Kidney capillary endothelial cell (primary cell): ENCODE data around the gene MRPS14.

Experiments used
- DNase-seq: peaks from one replicate; pipeline ENCODE4 v3.0.0-alpha.2; 2018; ENCODE audit warnings: low spot score

Gene MRPS14

DNA sequence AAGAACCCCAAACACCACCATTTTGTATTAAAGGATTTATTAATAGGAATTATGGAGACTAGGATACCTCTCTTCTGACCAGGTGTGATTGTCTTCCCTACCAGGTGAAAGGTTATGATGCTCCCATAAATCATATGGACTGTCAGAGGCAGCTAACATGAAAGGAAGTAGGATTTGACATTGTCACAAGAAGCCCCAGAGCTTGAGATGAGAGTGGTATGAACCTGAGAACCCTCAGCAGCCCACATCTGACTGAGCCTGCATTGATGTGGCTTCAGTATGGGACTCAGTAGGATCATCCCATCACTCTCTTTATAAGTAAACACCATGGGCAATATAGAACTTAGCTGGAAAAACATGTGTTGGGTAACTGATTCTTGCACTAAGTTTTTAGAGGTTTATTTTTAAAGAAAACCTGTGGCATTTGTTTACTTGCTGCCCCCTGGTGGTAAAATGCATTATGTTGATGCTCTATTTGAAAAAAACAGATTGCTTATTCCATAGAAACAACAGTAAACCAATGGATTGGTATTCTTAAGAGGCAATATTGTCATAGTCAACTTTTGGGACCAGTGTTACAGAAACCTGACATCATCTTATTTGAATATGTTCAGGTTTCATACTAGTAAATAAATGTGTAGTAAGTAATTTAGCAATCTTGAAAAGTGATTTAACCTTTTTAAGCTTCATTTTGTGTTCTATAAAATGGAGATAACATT, 40.1 kb downstream of the MRPS14 start:
- DNase-seq = peak; percentile 50

DNA sequence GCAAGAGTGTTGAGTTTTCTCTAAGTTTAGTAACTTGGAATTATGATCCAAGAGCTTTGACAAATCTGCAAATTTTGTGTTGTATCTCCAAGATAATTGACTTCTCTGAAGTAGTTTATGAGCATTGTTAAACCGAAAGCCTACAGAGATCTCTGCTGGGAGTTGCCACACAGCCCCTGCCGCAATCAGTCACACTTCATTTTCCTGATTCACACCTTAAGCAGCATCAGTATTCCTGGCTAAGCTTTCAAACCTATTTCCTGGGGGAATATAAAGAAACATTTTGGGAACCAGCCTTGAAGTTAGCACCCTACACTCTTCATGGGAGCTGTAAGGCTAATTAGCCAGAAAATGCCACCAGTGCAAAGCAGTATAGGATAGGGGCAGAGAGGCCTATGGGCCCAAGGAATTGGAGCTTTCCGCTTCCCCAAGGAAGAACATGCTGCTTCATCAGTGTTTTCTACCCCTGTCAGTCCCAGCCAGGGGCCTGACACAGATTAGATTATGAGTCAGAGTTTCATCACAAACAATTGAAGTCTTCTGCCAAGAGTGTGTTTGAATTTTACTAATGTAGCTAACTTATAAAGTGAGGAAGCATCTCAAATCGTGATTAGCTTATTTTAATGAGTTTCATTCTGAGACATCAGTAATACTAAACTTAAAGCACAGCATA, 46.7 kb downstream of the MRPS14 start:
- DNase-seq = no peak

DNA sequence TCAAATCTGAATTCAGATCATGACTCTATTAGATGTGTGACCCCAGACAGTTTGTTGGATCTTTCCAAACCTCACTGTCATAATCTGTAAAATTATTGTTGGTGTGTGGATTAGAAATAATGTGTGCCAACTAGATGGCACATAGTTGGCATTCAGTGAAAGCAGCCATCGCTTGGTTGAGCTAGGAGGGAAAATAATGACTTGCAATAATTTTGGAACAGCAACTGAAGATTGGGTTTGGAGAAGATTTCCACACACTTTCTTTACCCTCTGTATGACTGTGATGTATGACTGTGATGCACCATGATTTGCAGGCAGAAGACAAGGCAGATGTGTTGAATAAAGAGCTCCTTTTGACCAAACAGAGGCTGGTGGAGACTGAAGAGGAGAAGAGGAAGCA, 47.5 kb downstream of the MRPS14 start:
- DNase-seq = no peak

DNA sequence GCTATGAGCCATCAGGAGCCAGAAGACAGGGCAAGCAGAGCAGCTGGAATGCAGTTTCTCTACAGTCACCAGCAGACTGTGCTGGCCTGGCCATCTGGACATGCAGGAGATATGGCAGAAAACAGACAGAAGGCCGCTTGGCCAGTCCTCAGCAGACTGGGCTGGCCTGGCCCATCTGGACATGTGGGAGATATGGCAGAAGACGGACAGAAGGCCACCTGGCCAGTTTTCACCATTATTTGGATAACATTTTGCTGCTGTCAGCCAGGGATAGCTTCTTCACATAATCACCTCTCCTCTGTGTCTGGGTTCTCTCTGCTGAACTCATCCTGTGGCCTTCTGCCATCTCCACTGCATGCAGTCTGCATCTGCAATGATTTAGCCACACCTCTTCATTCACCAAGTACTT, 48.5 kb downstream of the MRPS14 start:
- no peak for DNase-seq

DNA sequence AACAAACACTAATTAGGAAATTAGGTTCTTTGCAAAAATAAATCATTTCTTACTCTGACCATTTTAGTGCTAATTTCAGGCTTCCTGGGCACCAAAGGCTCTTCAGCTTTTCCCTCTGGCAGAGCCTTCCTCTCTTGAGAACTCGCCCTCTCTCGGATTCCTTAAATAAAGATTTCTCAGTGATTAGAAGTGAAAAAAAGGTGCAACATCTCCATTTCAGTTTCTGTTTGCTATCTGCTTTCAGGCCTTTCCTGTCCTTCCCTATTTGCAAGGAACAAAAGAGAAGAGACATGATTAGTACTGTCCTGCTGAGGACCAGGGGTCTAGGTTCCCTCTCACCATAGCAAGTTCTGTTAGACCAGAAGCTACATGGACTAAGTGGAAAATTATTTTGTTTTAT, 51.3 kb downstream of the MRPS14 start:
- DNase-seq = no peak

DNA sequence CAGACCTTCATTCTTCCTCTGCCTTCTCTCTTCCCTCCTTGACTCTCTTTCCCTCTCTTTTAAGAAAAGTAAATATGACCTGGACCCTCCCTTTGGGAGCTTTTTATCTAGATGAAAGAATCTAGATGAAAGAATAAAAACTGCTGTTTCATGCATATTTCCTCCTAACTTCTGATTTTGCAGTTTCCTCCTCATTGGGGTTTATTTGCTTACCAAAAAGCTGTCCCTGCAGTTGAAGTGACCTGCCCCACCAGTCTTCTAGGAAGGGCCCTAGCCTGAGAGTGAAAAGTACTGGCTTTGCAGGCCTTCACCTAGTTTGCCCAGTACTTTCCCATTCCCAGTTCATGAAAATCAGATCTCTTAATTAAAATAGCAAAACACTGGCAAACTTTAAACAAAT, 51.8 kb downstream of the MRPS14 start:
- DNase-seq = no peak

DNA sequence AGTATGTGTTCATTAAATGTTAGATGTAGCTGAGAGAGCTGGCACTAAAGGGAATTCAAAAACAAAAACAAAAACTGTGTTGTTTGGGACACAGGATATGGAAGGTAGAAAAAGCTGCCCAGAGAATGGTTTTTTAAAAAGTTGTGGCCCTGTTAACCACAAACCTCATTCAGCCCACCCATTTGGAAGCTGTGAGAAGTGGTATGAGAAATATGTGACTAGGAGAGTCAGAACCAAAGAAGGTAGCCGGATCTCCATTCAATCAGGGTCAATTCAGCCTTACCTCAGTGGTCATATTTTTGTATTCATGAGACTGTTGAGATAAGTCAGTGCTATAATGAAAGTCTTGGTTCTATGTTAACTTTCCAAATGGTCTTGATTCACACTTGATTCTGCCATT, 53.2 kb downstream of the MRPS14 start:
- no peak for DNase-seq

DNA sequence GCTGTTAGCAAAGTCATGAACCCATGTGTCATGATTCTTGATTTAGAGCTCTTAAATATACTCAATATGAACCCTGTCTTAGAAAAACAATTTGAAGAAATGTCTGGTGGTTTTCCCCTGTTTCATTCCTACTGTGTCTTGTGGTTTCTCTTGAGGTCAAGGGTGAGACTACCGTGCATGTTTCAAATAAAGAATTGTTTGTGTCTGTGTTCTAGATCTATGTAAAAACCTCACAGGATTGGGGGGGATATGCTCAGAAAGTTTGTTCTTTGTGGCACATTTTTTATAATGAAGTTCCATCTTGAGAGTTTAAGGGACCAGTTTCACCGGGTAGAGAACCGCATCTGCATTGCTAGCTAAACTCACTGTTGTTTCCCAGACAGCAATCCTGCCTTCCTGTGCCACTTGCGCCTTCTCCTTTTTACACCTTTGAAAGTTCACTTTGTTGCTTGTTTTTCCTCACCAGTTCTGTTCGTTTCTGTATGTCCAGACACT, 54.4 kb downstream of the MRPS14 start:
- no peak for DNase-seq

DNA sequence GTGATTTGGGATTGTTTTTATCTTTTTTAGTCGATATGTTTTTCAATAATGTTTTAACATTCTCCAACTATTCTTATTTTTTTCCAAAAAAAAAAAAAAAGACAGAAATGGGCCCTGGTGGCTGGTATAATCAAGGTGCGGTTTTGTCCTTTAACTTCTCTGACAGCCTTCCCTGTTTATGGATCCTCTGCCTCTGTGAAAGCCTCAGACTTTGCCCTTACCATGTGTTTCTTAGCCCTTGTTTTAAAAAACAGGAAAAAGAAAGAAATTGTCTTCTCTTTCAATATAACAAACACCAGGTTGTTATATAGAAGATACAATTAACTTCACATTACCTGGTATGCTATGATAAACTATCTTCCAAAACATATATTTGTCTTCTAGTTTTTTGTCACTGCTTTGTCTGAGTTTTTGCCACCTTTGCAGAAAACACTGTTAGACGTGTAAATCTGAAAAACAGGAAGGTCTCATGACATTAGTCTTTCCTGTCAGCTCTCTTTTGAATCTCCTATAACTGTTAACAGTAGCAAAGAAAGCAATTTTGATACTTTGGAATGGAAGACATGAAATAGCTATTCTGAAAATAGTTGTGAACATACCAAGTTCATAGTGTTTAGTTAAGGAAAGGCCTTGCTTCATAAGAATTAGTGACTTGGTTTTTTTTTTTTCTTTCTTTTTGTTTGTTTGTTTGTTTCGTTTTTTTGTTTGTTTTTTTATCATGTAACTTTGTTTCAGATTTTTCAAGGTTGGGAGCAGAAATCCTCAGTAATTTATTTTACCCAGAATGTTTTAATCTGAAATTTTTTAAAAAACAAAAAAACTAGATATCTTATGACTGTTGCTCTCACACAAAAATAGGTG, 55.1 kb downstream of the MRPS14 start:
- no peak for DNase-seq

DNA sequence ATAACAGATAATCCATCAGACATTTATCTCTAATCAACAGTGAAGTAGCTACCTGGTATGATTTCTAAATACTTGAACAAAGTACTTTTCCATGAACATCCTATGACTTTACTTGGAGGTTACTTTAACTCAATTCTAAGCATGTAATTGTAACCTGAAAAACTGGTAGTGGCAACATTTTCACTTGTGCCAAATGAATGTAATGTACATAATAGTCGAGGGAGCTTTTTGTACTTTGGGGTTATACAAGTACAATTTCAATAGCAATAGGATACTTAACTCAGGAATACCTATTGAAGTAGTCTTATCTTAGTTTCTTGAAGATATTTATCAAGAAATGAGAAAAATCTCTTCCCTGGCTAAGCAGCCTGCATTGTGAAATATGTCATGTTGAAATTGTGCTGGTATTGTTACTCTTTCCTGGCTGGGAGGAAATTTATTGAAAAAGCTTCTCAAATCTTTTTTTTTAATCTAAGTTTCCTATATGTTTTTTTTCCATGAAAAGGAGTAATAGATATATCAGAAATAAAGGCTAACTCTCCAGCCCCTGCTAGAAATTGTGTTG, 57.1 kb downstream of the MRPS14 start:
- no peak for DNase-seq

DNA sequence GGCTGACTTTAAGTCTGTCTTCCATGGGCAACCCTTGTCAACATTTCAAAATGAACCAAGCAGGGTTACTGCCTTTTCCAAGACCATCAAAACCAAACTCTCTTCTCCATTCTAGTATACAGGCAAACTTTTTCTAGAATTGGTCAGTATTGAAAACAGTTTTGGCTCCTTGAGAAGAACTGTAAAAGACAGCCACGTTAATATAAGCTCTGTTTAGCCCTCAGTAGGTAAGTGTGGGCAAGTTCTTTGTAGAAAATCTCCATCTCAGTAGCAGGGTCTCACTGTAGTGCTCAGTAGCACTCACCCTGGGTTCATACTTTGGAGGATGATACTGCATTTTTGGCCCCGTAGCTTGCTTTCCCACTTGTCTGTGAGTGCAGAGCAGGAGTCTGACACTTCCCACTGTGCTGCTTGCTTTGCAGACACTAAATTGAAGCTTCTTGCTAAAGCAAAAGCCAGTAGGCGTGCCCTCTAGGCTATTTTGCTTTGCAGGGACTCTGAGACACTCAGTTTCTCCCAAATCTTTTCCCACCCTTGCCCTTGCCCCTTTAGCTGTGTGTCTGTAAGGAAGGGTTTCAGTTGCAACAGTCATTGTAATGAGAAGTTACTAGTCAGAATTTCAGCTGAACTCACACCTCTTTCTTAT, 57.7 kb downstream of the MRPS14 start:
- no peak for DNase-seq

DNA sequence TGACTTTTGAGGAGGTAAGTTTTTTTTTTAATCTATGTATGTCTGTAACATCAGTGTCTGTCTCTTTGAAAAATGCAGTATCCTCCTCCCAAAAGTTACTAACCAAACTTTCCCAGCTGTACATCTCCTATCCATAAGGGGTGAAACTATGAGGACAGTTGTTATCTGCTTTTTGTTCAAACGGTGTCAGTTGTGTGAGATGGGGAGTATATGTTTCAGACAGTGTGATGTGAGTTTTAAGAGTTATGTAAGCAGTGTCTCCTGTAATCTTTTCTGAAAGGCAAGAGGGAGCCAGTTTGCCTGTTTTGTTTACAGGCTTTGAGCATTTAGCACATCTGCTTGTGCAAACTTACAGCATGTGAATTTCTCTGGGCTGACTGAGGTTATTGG, 58.3 kb downstream of the MRPS14 start:
- DNase-seq = no peak

DNA sequence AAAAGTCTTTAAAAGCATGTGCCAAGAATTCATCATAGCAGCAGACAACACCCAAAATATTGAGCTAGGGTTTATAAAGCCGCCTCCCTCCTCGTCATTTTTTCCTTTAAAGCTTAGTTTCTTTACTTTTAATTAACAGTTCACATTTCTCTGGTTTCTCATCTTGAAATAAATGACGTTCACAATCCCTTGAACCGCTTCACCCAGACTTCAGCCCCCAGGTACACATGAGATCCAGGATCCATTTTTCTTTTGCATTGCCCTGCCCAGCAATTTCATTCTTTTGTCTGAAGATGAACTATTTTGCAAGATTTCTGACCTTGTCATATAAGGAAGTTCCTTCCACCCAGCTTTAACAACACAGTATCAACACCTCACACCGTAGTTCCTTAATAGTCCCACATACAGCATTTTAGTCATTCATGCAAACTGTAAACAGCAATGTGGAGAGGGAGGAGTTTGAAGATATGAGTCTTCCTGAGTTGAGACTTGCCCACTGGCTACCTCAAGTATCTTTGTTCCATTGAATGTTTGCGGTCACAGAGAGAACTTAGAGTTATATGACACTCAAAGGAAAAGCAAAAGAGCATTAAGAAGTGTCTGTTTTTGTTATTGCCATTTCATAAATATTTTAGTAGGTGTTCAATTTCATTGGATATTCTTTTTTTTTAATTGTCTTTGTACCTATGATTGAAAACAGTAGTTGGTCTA, 58.8 kb downstream of the MRPS14 start:
- no peak for DNase-seq

DNA sequence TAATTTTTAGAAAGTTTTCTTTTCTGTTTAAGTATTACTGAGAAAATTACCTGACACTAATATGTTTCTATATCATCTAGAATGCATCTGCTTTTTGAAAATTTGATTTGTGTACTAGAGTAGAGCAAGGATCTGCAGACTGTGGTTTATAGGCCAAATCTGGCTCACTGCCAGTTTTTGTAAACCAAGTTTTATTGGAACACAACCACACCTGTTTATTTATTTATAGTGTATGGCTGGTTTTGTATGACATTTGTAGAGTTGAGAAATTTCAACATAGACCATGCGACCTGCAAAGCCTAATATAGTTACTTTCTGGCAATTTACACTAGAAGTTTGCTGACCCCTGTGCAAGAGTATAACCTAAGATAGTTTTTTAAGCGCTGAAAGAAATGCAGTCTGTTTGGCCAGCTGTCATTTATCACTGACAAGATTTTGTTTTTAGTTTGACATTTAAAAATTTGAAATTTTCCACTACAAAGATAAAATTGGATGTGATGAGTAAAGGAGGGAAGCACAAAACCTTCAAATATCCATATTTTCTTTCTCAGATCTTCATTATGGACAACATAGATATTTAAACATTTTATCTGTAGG, 59.6 kb downstream of the MRPS14 start:
- no peak for DNase-seq
